Hepatic stellate cell (primary cell): ENCODE measurements around the gene PRADC1.

Experiments used
- DNase-seq: peaks from one replicate; pipeline ENCODE4 v3.0.0; 2011; ENCODE audit warnings: low spot score

The PRADC1 gene

DNA sequence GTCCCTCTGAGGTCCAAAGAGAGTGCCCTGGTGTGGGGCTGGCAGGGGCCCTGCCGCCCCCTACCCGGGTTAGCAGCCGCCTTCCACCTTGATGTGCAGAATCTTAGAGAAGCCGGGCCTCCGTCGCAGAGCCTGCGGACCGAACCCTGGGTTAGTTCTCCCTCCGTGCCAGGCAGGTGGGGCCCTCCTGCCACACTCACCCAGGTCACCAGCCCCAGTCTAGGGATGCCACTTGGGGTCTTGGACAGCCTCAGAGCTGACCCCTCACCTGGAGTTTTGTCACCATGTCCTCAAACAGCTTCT lies 25.8 kb upstream of the PRADC1 start:
- no peak for DNase-seq

DNA sequence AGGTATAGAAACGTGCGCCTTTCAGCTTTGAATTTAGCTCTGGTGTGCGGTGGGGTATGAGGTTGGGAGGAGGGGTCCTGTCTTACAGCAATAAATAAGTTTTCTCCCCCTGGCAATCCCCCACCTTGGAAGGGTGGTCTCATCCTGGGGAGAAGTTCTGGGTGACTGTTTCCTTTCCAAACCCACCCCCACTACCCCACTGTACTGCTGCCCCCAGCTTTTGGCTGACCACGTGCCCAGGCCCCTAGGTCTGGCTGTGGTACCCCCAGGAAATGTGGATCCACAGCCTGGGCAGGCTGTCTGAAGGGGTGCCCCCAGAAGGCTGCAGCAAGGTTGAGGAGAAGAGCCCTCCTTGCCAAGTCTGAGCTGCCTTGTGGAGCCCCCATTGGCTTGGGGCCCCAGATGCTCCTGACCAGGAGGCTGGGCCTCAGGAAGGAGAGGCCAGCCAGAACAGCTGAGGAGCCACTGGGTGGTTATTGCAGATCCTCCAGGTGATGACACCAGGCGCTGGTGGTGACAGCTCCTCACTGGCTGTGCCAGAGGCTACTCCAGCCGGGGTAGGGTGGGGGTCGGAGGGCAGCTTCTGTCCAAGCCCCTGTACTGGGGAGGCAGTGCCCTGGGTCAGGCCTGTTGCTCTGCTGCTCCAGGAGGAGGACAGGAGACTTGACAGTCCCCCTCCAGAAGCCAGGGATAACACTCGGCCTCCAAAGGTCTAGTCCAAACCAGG lies 25.3 kb upstream of the PRADC1 start:
- DNase-seq, result no peak

DNA sequence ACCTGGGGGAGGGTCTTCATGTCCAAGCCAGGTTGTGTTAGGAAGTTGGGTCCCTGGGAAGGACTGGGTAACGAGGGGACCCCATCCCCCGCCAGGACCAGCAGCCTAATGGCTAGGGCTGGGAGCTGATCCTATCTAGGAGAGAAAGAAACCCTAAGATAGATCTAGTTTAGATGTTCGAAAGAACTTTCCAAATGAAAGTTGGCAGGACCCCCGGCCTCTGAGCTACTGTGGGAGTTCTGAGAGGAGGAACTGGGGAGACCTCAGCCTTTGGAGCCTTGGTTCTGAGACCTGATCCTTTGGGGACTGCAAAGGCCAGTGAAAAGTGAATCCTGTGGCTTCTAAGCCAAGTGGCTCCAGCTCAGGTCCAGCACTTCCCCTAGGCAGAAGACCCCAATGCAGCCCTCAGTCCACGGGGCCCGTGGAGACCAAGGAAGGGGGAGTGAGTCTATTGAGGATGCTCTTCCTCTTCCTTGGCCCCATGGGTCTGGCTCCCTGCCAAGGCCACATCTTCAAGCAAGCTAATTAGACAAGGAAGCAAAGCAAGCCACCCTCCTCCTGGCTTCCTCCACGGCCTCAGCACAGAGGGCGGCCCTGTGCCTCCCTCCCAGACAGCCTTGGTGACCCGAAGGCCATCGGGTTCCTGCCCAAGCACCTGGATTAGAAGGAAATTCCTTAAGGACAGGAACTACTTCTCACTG lies 24.5 kb upstream of the PRADC1 start:
- no peak for DNase-seq

DNA sequence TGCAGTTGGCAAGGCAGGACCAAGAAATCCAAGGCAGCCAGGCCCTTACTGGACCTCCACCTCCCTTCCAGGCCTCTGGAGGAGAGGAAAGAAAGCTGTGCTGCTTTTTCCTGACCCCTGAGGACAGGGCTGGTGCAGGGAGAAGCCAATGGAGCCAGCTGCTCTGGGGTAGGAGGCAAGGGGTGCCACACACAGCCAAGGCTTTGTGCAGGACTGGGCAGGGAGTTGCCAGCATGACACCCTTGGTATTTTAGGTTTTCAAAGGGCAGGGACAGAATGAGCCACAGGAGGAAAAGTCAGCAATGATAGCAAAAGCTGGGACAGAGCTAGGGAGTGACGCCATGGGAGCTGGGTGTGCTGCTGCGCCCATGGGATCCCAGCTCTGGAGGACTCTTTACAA lies 24.0 kb upstream of the PRADC1 start:
- DNase-seq, result no peak

DNA sequence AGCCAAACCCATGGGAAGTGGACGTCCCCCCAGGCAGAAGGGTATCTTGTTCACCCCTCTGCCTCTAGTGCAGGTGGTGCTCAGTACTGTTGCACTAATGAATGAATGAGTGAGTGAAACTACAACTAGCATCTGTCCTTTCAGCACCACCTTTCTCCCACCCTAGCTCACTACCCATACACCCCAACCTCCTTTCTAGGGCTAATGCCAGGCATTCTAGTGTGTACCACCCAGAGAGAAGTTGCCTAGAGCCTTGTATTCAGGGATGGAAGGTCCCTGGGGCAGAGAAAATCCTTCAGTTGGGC lies 23.5 kb upstream of the PRADC1 start:
- DNase-seq, result no peak

DNA sequence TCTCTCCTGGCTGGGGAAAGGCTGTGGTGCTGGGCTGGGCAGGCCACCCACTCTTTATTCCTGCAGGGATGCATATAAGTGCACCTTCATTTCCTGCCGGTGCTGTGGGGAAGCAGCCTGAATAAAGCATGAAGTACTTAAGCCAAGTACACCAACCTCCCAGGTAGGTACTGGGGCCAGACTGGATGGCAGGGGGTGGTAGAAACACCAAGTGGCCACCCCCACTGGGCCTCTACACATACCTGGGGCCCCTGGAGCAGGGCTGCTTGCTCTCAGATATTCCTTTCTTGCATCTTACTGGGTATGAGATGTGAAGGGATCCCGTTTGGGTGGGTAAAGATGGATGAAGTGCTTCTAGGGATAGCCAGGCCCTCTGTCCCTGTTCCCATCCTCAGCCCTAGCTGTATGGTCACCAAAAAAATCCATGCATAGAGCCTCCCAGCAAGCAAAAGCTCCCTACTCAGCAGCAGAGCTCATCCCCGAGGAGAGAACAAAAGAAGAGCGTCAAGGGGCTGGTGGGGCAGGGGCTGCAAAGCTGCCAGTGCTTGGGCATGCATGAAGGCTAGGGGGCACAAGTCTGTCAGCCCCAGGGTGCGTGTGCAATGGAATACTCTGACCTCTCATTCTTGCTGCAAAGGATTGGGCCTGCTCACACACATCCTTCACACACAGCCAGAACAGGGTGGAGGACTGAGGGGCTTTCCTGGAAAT lies 23.0 kb upstream of the PRADC1 start:
- no peak for DNase-seq

DNA sequence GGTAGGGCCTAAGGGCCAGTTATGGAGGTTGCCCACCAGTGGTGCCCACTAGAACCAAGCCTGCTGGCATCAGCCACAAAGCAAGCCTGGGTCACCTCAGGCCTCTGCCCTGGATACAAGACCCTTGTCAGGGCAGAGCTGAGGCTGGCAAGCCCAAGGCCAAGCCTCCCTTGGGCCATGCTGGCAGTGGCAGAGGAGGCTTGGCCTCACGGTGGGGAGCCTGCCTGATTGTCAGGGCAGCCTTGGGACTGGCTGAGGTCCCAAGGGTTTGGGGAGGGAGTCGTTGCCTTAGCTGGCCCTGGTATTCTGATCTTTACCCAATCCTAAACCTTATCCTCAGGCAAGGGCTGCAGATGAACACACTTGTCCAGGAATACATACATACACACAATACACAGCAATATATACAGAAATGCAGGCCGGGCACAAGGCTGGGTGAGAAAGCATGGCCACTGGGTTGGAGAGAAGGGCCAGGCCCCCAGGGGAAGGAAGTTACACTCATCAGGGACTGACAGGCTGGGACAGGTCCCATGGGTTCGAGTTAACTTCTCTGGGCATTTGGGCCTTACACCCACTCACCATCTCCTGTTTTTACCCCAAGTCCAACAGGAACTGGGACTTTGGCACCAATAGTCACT lies 22.1 kb upstream of the PRADC1 start:
- no peak for DNase-seq

DNA sequence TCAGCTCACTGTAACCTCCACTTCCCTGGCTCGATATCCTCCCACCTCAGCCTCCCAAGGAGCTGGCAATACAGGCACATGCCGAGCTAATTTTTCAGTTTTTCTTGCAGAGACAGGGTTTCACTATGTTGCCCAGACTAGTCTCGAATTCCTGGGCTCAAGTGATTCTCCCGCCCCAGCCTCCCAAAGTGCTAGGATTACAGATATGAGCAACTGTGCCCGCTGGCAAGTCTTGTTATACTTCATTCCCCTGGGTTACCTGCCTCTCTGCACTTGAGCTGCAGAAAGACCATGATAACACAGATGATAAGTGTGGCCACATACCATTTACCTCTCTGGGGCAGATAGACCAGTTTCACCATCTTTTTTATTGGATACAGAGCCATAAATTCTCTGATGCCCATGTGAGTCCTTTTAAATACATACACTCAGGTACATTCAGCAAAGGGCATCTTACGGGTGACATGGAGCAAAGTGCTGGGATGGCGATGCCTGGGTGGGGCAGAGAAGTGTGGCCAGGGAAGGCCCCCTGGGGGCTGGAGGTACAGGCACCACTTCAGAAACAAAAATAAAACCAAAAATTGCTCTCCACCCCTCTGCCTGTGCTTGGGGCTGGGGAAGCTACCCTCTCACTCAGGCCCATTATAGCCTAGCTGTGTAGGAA lies 21.4 kb upstream of the PRADC1 start:
- DNase-seq, result no peak

DNA sequence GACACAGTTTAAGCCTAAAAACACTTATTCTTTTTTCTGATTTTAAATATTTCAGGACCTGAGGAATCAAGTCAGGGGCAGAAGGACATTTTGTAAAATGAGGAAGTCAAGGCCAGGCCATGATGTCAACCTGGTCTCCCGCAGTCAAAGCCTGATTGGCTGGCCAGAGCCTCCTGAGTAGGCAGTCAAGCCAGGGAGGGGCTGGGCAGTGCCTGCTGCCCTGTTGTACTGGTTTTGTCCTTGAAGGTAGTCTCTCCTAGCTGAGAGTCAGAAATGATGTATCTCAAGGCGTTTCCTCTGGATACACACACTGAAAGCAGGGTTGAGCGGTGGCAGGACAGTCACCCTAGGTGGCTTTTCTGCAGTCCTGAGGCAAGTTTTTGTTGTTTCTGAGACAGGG lies 20.9 kb upstream of the PRADC1 start:
- DNase-seq, result no peak

DNA sequence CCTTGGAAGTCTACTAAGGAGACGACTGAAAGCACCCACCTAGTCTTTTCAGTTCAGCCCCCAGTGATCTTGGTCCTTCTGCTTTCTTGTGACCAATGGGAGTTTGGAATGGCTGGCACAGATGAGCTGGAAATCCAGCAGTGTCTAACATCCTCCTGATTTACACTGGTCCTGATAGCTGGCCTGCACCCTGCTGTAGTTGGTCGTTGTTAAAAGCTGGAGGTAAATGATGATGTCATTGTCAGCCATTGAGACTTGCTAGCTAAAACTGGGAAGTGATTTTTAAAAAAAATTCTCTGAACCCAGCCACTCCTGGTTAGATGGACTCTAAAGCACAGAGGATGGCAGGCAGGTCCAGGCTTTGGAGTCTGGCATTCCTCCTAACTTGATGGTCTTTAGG lies 20.4 kb upstream of the PRADC1 start:
- no peak for DNase-seq

DNA sequence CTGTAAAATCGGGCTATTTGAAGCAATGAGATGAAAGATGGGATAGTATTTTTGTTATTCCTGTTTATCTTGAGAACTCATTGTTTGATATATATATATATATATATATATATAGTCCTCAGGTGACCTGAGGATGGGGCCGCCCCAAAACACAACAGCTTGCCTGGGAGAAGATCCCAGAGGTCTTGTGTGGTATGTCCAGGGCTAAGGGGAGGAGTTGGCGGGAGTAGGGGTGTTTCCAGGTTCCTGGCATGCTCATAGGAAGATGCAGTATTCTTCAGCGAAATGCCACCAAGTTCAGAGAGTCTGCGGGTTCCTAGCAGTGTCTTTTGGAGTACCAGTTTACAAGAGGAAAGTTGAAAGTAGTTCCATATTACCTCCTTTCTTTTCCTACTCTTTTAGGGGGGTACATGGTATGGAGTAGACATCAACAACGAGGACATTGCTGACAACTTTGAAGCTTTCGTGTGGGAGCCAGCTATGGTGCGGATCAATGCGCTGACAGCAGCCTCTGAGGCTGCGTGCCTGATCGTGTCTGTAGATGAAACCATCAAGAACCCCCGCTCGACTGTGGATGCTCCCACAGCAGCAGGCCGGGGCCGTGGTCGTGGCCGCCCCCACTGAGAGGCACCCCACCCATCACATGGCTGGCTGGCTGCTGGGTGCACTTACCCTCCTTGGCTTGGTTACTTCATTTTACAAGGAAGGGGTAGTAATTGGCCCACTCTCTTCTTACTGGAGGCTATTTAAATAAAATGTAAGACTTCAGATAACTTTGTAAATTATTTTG lies 19.4 kb upstream of the PRADC1 start:
- no peak for DNase-seq

DNA sequence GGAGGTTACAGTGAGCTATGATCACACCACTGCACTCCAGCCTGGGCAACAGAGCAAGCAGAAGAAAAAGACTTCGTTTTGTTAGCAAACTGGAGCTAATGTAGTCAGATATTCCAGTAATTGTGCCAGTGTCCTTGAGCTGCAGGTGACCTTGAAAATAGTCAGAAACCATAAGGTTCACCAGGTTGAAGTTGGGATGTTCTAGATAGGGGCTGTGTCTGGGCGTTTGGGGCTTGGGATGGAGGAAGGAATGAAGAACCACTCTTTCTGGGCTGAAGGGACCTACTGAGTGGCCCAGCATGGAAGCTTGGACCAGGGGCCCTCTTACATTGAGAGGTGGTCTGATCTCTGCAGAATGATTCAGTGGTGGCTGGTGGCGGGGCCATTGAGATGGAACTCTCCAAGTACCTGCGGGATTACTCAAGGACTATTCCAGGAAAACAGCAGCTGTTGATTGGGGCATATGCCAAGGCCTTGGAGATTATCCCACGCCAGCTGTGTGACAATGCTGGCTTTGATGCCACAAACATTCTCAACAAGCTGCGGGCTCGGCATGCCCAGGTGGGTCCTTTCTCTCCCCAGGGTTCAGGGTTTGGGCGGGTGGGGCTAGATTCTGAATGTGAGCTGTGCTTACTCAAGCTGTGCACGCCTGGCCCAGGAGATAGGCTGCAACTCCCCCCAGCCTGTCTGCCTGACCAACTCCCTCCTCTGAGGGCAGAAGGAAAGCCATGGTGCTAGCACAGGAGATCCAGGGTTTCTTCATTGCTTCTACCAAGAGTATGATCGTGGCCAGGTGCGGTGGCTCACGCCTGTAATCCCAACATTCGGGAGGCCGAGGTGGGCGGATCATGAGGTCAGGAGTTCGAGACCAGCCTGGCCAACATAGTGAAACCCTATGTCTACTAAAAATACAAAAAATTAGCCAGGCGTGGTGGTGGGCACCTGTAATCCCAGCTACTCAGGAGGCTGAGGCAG lies 18.1 kb upstream of the PRADC1 start:
- no peak for DNase-seq

DNA sequence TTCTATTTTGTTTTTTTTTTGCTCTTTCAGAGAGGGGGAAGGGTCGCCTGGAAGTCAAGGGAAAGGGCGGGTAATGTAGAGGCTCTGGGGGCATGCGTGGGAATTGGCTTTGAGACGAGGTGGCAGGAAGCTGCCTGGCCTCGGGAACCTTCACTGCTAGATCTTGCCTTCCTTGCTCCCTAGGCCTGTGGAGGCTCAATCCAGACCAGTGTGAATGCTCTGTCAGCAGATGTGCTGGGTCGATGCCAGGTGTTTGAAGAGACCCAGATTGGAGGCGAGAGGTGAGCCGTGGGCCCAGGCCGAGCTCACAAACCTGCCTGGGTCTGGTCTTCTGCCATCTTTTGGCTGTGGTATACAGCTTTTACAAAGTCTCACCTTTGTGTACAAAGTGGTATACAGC lies 16.6 kb upstream of the PRADC1 start:
- DNase-seq, result no peak

DNA sequence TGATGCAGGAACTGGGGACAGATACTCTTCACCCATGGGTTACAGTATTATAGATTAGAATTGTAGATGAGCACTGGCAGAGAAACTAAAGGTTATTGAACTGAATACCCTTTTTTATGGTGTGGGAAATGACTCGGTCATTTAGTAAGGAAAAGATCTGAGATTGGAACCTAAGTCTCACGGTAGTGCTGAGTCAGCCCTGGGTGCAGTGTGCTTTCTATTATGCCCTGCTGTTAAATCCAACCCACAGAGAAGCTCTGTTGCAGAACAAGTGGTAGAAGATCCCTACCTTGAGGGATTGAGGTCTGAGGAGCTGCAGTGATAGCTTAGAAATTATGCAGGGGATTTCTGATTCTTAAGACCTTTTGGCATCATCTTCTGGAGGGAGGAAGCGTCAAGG lies 13.8 kb upstream of the PRADC1 start:
- no peak for DNase-seq

DNA sequence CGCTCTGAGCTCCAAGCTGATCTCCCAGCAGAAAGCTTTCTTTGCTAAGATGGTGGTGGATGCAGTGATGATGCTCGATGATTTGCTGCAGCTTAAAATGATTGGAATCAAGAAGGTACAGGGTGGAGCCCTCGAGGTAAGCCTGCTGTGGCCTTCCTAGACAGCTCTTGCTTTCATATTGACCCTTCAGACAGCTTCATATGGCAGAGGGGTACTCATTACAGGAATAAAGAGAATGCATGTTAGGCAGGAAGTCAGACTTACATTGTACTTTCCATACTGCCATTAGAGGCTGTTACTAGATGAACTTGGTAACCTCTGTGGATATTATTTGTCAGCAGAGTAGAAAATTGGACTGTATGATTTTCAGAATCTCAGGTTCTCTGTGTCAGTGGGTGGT lies 11.5 kb upstream of the PRADC1 start:
- DNase-seq, result no peak

DNA sequence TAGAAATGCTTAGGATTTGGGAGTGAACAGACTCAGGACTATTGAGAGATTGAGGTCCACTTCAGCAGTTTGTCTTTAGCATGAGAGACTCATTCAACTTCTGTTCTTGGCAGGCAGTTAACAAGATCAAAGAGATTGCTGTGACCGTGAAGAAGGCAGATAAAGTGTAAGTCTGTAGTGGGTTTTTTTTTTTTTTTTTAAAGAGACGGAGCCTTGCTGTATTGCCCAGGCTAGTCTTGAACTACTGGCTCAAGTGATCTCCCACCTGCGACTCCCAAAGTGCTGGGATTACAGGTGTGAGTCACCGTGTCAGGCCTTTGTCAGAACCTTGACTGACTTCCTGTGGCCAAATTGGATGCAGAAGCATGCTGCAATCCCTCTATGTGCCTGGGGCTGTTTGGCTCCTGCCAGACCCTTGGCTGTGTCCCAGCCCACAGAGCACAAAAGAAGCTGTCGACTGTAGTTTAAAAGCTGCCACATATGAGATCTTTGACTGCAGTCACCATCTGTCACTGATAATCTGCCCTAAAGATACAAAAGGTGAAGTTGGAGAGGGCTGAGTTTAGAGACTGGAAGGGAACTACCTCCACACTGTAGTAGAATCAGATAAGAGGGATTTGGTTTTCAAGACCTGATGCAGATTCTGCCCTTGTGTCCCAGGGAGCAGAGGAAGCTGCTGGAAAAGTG lies 11.0 kb upstream of the PRADC1 start:
- no peak for DNase-seq

DNA sequence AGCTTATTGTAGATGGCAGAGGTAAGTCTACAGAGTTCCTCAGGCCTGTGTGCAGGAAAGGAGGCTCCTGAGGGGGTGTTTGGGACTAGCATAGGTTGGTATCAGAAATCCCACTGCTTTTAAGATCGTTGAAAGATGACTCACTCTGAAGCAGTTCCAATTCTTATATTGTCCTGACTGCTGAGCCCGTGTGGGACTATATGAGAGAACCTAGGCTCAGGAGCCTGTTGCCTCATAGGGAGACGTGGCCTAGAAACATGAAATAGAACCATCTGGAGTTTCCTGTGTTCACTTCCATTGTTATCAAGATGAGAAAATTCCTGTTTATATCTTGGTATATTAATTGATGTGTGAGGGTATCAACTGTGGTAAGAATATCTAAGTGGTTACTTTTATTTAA lies 6.7 kb upstream of the PRADC1 start:
- no peak for DNase-seq

DNA sequence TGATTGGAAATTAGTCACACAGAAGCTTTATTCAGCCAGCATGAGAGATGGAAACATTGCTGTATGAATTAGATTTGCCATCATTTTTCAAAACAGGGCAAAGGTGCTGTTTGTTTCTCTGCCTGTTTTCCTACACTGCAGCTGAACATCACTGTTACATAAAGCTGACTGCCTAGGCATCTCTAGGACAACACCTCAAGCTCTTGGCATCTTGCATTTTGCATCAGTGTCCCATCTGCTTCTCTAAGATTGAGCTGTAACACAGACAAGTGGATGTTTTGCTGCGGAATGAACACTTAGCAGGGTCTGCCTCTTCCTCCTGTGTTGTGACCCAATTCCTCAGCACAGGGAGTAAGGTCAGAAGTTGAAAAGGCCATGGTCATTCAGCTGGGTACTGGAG lies 5.9 kb upstream of the PRADC1 start:
- no peak for DNase-seq

DNA sequence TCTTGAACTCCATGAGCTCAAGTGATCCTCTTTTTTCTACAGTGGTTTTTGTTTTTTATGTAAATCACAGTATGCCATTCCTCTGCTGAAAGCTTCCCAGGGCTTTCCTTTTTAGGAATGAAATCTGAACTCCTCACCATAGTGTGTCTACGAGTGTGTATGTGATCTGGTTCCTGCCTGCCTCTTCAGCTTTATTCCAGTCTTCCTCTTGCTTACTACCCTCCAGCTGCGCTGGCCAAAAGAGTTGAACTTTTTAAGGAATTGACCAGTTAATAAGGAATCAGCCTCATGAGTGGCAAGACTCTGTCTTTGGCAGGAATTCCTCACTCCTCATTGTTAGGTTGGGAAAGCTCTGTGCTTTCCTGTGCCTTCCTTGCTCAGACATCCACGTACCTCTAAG lies 5.1 kb upstream of the PRADC1 start:
- no peak for DNase-seq

DNA sequence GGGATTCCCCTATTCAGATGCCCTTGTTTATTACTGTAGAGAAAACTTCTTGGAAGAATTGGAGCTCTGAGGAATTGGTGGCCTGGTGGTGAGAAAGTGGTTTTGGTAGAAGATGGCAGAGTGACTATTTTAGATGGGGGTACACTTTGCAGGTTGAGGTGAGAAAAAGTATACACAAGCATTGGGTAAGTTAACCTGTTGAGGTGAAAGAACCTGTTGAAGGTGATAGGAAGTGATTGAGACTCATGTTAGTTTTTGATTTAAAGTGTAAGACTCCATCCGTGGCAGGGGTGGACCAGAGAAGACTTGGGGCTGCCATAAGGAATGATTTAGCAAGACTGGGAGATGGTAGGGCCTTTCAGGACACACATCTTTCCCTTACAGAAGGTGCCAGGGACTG lies 4.1 kb upstream of the PRADC1 start:
- no peak for DNase-seq
